T-cell (primary cell): ENCODE results near the gene ABHD5. TPM values are rescaled to one million over a fixed set of nuclear protein-coding genes. Genes with fewer than 3 reads are reported as not detected.

Experiments used
- ATAC-seq, 4 experiments: fragments of 200-7000 bp in 3 of 4; fragments of 150-1000 bp in 1 of 4; cut with Tn5 transposase; replicated peaks in 1 of 4; 1 replicate in 3 of 4; 2 replicates in 1 of 4; pipeline ENCODE4 v1.10.0; 2021; ENCODE audit warnings: moderate library complexity in 3 of 4, mild to moderate bottlenecking in 2 of 4, moderate number of reproducible peaks in 1 of 4
- CTCF ChIA-PET, 2 donors: fragments of 300-600 bp; sonication (Branson Sonifier 250); formaldehyde crosslinking; loops; one replicate each; lab custom pipeline; 2022; ENCODE audit warnings: antibody characterized with exemption in 2 of 2; lab: Charles Lee
- POLR2A ChIA-PET, 2 donors: fragments of 300-600 bp; sonication (Branson Sonifier 250); formaldehyde crosslinking; loops; one replicate each; lab custom pipeline; 2022; ENCODE audit warnings: antibody characterized with exemption in 2 of 2; lab: Charles Lee
- DNase-seq, 35 experiments: peaks; one replicate each; pipeline versions ENCODE4 v3.0.0 to v3.0.0-alpha.2; 2013 to 2023
- H3K27ac ChIP-seq: one replicate; pipeline ENCODE4 v1.5.1; 2013; ENCODE audit warnings: low read length
- H3K27me3 ChIP-seq, 2 experiments: replicated peaks in 1 of 2; 1 replicate in 1 of 2; 2 replicates in 1 of 2; pipeline versions ENCODE4 v1.6.1 to v1.7.0; 2013; ENCODE audit warnings: low read length in 1 of 2, mixed read lengths in 1 of 2; ENCODE audit not compliant: control insufficient read depth in 2 of 2, insufficient read depth in 2 of 2; ENCODE audit errors: extremely low read depth in 1 of 2
- H3K36me3 ChIP-seq, 2 donors: 1 replicate in 1 of 2; 2 replicates in 1 of 2; pipeline versions ENCODE4 v1.6.1 to v1.7.0; 2013; ENCODE audit warnings: low read length in 1 of 2; ENCODE audit not compliant: control insufficient read depth in 2 of 2, insufficient read depth in 1 of 2; ENCODE audit errors: extremely low read depth in 1 of 2
- H3K4me1 ChIP-seq, 2 experiments: 1 replicate in 1 of 2; 2 replicates in 1 of 2; pipeline versions ENCODE4 v1.6.1 to v1.7.0; 2013; ENCODE audit warnings: low read length in 2 of 2, mixed read lengths in 1 of 2; ENCODE audit not compliant: insufficient read depth in 2 of 2, control insufficient read depth in 1 of 2; ENCODE audit errors: extremely low read depth in 1 of 2
- H3K4me3 ChIP-seq, 2 donors: 1 replicate in 1 of 2; 2 replicates in 1 of 2; pipeline versions ENCODE4 v1.5.1 to v1.7.0; 2013; ENCODE audit warnings: mild to moderate bottlenecking in 2 of 2, low read length in 1 of 2, moderate library complexity in 1 of 2; ENCODE audit not compliant: control insufficient read depth in 1 of 2; ENCODE audit errors: extremely low read depth in 1 of 2
- H3K9me3 ChIP-seq: 2 replicates; pipeline ENCODE4 v1.7.0; 2013
- H3K27ac Mint-ChIP-seq, 2 donors: one replicate each; pipeline ENCODE4 v1.8.0; 2020 to 2021; ENCODE audit warnings: mild to moderate bottlenecking in 2 of 2, mixed read lengths in 2 of 2
- H3K27me3 Mint-ChIP-seq, 2 donors: one replicate each; pipeline ENCODE4 v1.8.0; 2021 to 2022; ENCODE audit warnings: mixed read lengths in 2 of 2
- H3K36me3 Mint-ChIP-seq: one replicate; pipeline ENCODE4 v1.8.0; 2021; ENCODE audit warnings: mixed read lengths
- H3K4me1 Mint-ChIP-seq, 3 donors: one replicate each; pipeline ENCODE4 v1.8.0; 2020 to 2022; ENCODE audit warnings: mixed read lengths in 3 of 3, mild to moderate bottlenecking in 1 of 3
- H3K4me3 Mint-ChIP-seq, 3 donors: one replicate each; pipeline ENCODE4 v1.8.0; 2020 to 2022; ENCODE audit warnings: mild to moderate bottlenecking in 3 of 3, mixed read lengths in 3 of 3, moderate library complexity in 3 of 3
- H3K9me3 Mint-ChIP-seq, 3 donors: one replicate each; pipeline ENCODE4 v1.8.0; 2020 to 2022; ENCODE audit warnings: mixed read lengths in 3 of 3
- WGBS: methylation state at CpG from one replicate; pipeline ENCODE4 v1.1.5; 2013; ENCODE audit warnings: missing lambda C conversion rate; ENCODE audit not compliant: insufficient coverage; 5-methylcytosine and 5-hydroxymethylcytosine counted together
- total RNA-seq, 35 experiments: library from RNA in 6 of 35; stranded (reverse) in 6 of 35; fragments of 120-200 nt in 1 of 35; gene quantifications; one replicate each; pipeline versions ENCODE4 v1.2.1 to v1.2.4 and lab custom pipeline; 2013 to 2026

ABHD5 gene
- total RNA-seq, 5 donors from 2014 or later (not counting 1 experiment from before 2014, with no cell fraction given), result 5.3 to 9.2 (median 8.2) TPM

- Mint-ChIP-seq H3K27ac (no peak overlapping the region), H3K4me1 (no peaks in the 10 kb centered on the region), H3K9me3 (no peaks in the 10 kb centered on the region), H3K4me3 (no peak overlapping the region), H3K36me3 (peaks cover 17% of the 10 kb centered on the region), H3K27me3 (no peaks in the 10 kb centered on the region)
- ATAC-seq (no peak), DNase-seq (no peak)
- Histone ChIP-seq H3K9me3 (no peaks in the 10 kb centered on the region), H3K4me3 (no peak overlapping the region), H3K36me3 (no peaks in the 10 kb centered on the region), H3K4me1 (no peaks in the 10 kb centered on the region), H3K27me3 (peaks cover 0 to 3% of the 10 kb centered on the region in 2 experiments), H3K27ac (no peak overlapping the region)
- ChIA-PET POLR2A (no interaction called here), CTCF (no interaction called here)
- WGBS, result 91% methylated on average over 4 of the region's 8 CpGs
Observed at GRCh38 chr3:43736558-43737440, 46.1 kb downstream of the ABHD5 start.

- H3K9me3 ChIP-seq, result no peaks in the 10 kb centered on the region
- ChIA-PET POLR2A (no interaction called here), CTCF (interaction anchor here in 1 of 2 donors (0.5 kb wide), 1 partner anchor 29 kb away, joined by 3 read pairs; no protein-coding TSS in a partner anchor)
- H3K4me3 Mint-ChIP-seq, result no peak overlapping the region
- no peaks in the 10 kb centered on the region for H3K27me3 Mint-ChIP-seq
- ATAC-seq (no peak), DNase-seq (no peak)
- H3K27ac Mint-ChIP-seq, result no peak overlapping the region
- H3K4me1 ChIP-seq, result no peaks in the 10 kb centered on the region
- no peaks in the 10 kb centered on the region for H3K36me3 ChIP-seq
- 90% methylated on average over 1 of the region's 2 CpGs for WGBS
- no peaks in the 10 kb centered on the region for H3K9me3 Mint-ChIP-seq
- H3K27ac ChIP-seq, result no peak overlapping the region
- peaks cover 0 to 3% of the 10 kb centered on the region in 2 experiments for H3K27me3 ChIP-seq
- H3K36me3 Mint-ChIP-seq, result peaks cover 8% of the 10 kb centered on the region
- no peak overlapping the region for H3K4me3 ChIP-seq
- no peaks in the 10 kb centered on the region for H3K4me1 Mint-ChIP-seq
Observed at GRCh38 chr3:43738305-43738704, 47.6 kb downstream of the ABHD5 start.

GRCh38 chr3:43742920-43743319, 52.2 kb downstream of the ABHD5 start:
- H3K4me3 ChIP-seq, result no peak overlapping the region
- no peak overlapping the region for H3K27ac Mint-ChIP-seq
- ATAC-seq (no peak), DNase-seq (no peak)
- no peaks in the 10 kb centered on the region for H3K9me3 ChIP-seq
- no peaks in the 10 kb centered on the region for H3K36me3 Mint-ChIP-seq
- WGBS, result 53% methylated on average over 3 of the region's 3 CpGs
- H3K27ac ChIP-seq, result no peak overlapping the region
- H3K4me1 ChIP-seq, result no peaks in the 10 kb centered on the region
- H3K4me1 Mint-ChIP-seq, result no peaks in the 10 kb centered on the region
- H3K36me3 ChIP-seq, result no peaks in the 10 kb centered on the region
- H3K9me3 Mint-ChIP-seq, result peaks cover 0 to 14% (median 4%) of the 10 kb centered on the region in 3 donors
- POLR2A ChIA-PET, result no interaction called here
- peaks cover 0 to 15% of the 10 kb centered on the region in 2 experiments for H3K27me3 ChIP-seq
- CTCF ChIA-PET, result no interaction called here
- H3K27me3 Mint-ChIP-seq, result no peaks in the 10 kb centered on the region
- H3K4me3 Mint-ChIP-seq, result no peak overlapping the region

- Mint-ChIP-seq H3K27ac (no peak overlapping the region), H3K4me3 (no peak overlapping the region), H3K27me3 (peaks cover 0 to 3% of the 10 kb centered on the region in 2 donors), H3K9me3 (peaks cover 0 to 14% (median 4%) of the 10 kb centered on the region in 3 donors), H3K36me3 (no peaks in the 10 kb centered on the region), H3K4me1 (no peaks in the 10 kb centered on the region)
- Histone ChIP-seq H3K4me1 (no peaks in the 10 kb centered on the region), H3K27ac (no peak overlapping the region), H3K36me3 (no peaks in the 10 kb centered on the region), H3K27me3 (peaks cover 0 to 15% of the 10 kb centered on the region in 2 experiments), H3K9me3 (no peaks in the 10 kb centered on the region), H3K4me3 (no peak overlapping the region)
- DNase-seq (no peak), ATAC-seq (no peak)
- ChIA-PET CTCF (interaction anchor here in 1 of 2 donors (0.7 kb wide), 1 partner anchor 784 kb away, joined by 3 read pairs; no protein-coding TSS in a partner anchor), POLR2A (interaction anchor here in 1 of 2 donors (0.6 kb wide), 1 partner anchor 343 kb away, joined by 5 read pairs; no protein-coding TSS in a partner anchor)
- WGBS, result 43% methylated on average over 1 of the region's 6 CpGs
Observed at GRCh38 chr3:43747641-43748040, 56.9 kb downstream of the ABHD5 start.

GRCh38 chr3:43748179-43748578, 57.4 kb downstream of the ABHD5 start:
- no peaks in the 10 kb centered on the region for H3K36me3 ChIP-seq
- H3K27me3 ChIP-seq, result peaks cover 0 to 15% of the 10 kb centered on the region in 2 experiments
- H3K4me3 ChIP-seq, result no peak overlapping the region
- ATAC-seq (no peak), DNase-seq (no peak)
- Mint-ChIP-seq H3K4me3 (no peak overlapping the region), H3K9me3 (peaks cover 0 to 14% (median 4%) of the 10 kb centered on the region in 3 donors), H3K4me1 (no peaks in the 10 kb centered on the region), H3K27me3 (peaks cover 0 to 3% of the 10 kb centered on the region in 2 donors), H3K27ac (no peak overlapping the region), H3K36me3 (no peaks in the 10 kb centered on the region)
- H3K27ac ChIP-seq, result no peak overlapping the region
- H3K9me3 ChIP-seq, result no peaks in the 10 kb centered on the region
- WGBS, result 39% methylated on average over 2 of the region's 5 CpGs
- ChIA-PET POLR2A (interaction anchor here (0.6 kb wide), 2 partner anchors 31 to 343 kb away, joined by 4 to 5 read pairs; no protein-coding TSS in a partner anchor), CTCF (no interaction called here)
- H3K4me1 ChIP-seq, result no peaks in the 10 kb centered on the region

- ATAC-seq, result no peak
- H3K4me3 ChIP-seq, result no peak overlapping the region
- no peaks in the 10 kb centered on the region for H3K4me1 ChIP-seq
- no peaks in the 10 kb centered on the region for H3K36me3 ChIP-seq
- no peak overlapping the region for H3K27ac Mint-ChIP-seq
- H3K9me3 ChIP-seq, result no peaks in the 10 kb centered on the region
- H3K4me1 Mint-ChIP-seq, result peaks cover 0 to 2% (median under 1%) of the 10 kb centered on the region in 3 donors
- WGBS, result no CpG with 5 or more reads among the region's 5 CpGs
- DNase-seq, result no peak
- H3K4me3 Mint-ChIP-seq, result no peak overlapping the region
- ChIA-PET POLR2A (no interaction called here), CTCF (no interaction called here)
- no peaks in the 10 kb centered on the region for H3K36me3 Mint-ChIP-seq
- peaks cover 0 to 3% of the 10 kb centered on the region in 2 donors for H3K27me3 Mint-ChIP-seq
- peaks cover 0 to 15% of the 10 kb centered on the region in 2 experiments for H3K27me3 ChIP-seq
- H3K9me3 Mint-ChIP-seq, result peaks cover 0 to 14% (median 4%) of the 10 kb centered on the region in 3 donors
- H3K27ac ChIP-seq, result no peak overlapping the region
Observed at GRCh38 chr3:43748645-43749044, 57.9 kb downstream of the ABHD5 start.
